K562 (cell line): ENCODE data around the gene CBX8. TPM values are rescaled to one million over a fixed set of nuclear protein-coding genes. Genes with fewer than 3 reads are reported as not detected.

Source experiments
- ARID4B ChIP-seq: sonication (generic); formaldehyde crosslinking; IDR thresholded peaks from 2 replicates; pipeline ENCODE4 v1.8.0; 2022; ENCODE audit warnings: mild to moderate bottlenecking, missing genetic modification reagents
- ASH1L ChIP-seq: fragments of 450-650 bp; IDR thresholded peaks from 2 replicates; pipeline ENCODE4 v1.6.1; 2018; ENCODE audit warnings: borderline replicate concordance, mild to moderate bottlenecking, low read depth; ENCODE audit not compliant: partially characterized antibody
- BHLHE40 ChIP-seq: IDR thresholded peaks from 2 replicates; pipeline ENCODE4 v1.6.1; 2011; ENCODE audit warnings: low read length, improper control_type of control experiment
- CBFB ChIP-seq: sonication (generic); formaldehyde crosslinking; IDR thresholded peaks from 2 replicates; pipeline ENCODE4 v1.4.0; 2020; ENCODE audit warnings: mild to moderate bottlenecking, missing genetic modification reagents
- JUND ChIP-seq, 2 experiments: IDR thresholded peaks; 2 replicates in 1 of 2; 3 replicates in 1 of 2; pipeline ENCODE4 v1.6.1; 2011; ENCODE audit warnings: borderline replicate concordance in 2 of 2, low read depth in 2 of 2, low read length in 2 of 2, improper control_type of control experiment in 1 of 2, missing biosample characterization in 1 of 2, missing genetic modification characterization in 1 of 2, missing genetic modification reagents in 1 of 2
- MAZ ChIP-seq, 2 experiments: fragments of 450-650 bp in 1 of 2; sonication (generic) in 1 of 2; formaldehyde crosslinking; IDR thresholded peaks in 1 of 2; conservative IDR thresholded peaks in 1 of 2; 2 replicates each; pipeline versions ENCODE4 v1.4.0 to v1.5.0; 2020; ENCODE audit warnings: mild to moderate bottlenecking in 1 of 2, missing genetic modification reagents in 1 of 2
- PRPF4 ChIP-seq: fragments of 200-400 bp; formaldehyde crosslinking; IDR thresholded peaks from one replicate; pipeline ENCODE4 v1.6.1; 2017; ENCODE audit warnings: low read length, low read depth, mild to moderate bottlenecking; ENCODE audit not compliant: insufficient read depth, poor library complexity, severe bottlenecking
- SREBF2 ChIP-seq: sonication (generic); formaldehyde crosslinking; IDR thresholded peaks from 2 replicates; pipeline ENCODE4 v1.4.0; 2020; ENCODE audit warnings: mild to moderate bottlenecking, missing genetic modification reagents
- TAF1 ChIP-seq: IDR thresholded peaks from 2 replicates; pipeline ENCODE4 v1.6.1; 2011; ENCODE audit warnings: mild to moderate bottlenecking, low read length, moderate library complexity; ENCODE audit not compliant: insufficient read depth, control insufficient read depth, severe bottlenecking; ENCODE audit errors: extremely low read depth
- TCF3 ChIP-seq: sonication (generic); formaldehyde crosslinking; IDR thresholded peaks from 2 replicates; pipeline ENCODE4 v1.4.0; 2020; ENCODE audit warnings: mild to moderate bottlenecking, missing genetic modification reagents
- TRIM24 ChIP-seq, 2 experiments: fragments of 450-650 bp; IDR thresholded peaks; 2 replicates each; pipeline ENCODE4 v1.6.1; 2016
- ZBTB17 ChIP-seq: fragments of 450-650 bp; formaldehyde crosslinking; IDR thresholded peaks from 2 replicates; pipeline ENCODE4 v1.4.0; 2020; ENCODE audit warnings: mild to moderate bottlenecking
- ZNF398 ChIP-seq: fragments of 250-450 bp; sonication (Bioruptor Pico); IDR thresholded peaks from 2 replicates; pipeline ENCODE4 v1.8.0; 2021; ENCODE audit warnings: moderate library complexity, mild to moderate bottlenecking, inconsistent platforms
- ZNF57 ChIP-seq: fragments of 450-650 bp; formaldehyde crosslinking; IDR thresholded peaks from 2 replicates; pipeline ENCODE4 v1.4.0; 2020; ENCODE audit warnings: mild to moderate bottlenecking, moderate library complexity
- polyA plus RNA-seq, 8 experiments: library from polyadenylated mRNA; depleted of rRNA in 4 of 8; stranded (reverse) in 5 of 8; unstranded in 3 of 8; fragments of >200 nt; fragmentation: Nextera tagmentation in 2 of 8; fragmentation: Illumina TruSeq in 1 of 8; extraction: Ambion mirVana in 2 of 8; extraction: Trizol in 1 of 8; gene quantifications; 2 replicates each; pipeline versions ENCODE4 v1.2.1 to v1.2.3, GENCODE V29; 2011 to 2014; ENCODE audit warnings: inconsistent platforms in 1 of 8, missing spikeins in 1 of 8
- total RNA-seq, 7 experiments: library from RNA; depleted of rRNA in 6 of 7; stranded (reverse); fragments of >200 nt in 6 of 7; fragmentation: Illumina TruSeq in 2 of 7; extraction: Trizol in 2 of 7; gene quantifications; 2 replicates each; pipeline versions ENCODE4 v1.2.1 to v1.2.3, GENCODE V29; 2011 to 2021; ENCODE audit warnings: low replicate concordance in 1 of 7
- TF ChIP-seq, protein P1 (sequence below): fragments of 450-650 bp; IDR thresholded peaks from 2 replicates; pipeline ENCODE4 v1.6.1; 2017; ENCODE audit warnings: antibody characterized with exemption, mild to moderate bottlenecking

CBX8 gene
- total and polyA plus RNA-seq, 9 of the 15 experiments (the other 6 are each of a cell fraction or from before 2014, with no cell fraction given) = 0.08 to 11.9 (median 2.6) TPM

GRCh38 chr17:79802736-79803420 is 6.0 kb upstream of the CBX8 start (continued):
- TF ChIP-seq, protein P1, sequence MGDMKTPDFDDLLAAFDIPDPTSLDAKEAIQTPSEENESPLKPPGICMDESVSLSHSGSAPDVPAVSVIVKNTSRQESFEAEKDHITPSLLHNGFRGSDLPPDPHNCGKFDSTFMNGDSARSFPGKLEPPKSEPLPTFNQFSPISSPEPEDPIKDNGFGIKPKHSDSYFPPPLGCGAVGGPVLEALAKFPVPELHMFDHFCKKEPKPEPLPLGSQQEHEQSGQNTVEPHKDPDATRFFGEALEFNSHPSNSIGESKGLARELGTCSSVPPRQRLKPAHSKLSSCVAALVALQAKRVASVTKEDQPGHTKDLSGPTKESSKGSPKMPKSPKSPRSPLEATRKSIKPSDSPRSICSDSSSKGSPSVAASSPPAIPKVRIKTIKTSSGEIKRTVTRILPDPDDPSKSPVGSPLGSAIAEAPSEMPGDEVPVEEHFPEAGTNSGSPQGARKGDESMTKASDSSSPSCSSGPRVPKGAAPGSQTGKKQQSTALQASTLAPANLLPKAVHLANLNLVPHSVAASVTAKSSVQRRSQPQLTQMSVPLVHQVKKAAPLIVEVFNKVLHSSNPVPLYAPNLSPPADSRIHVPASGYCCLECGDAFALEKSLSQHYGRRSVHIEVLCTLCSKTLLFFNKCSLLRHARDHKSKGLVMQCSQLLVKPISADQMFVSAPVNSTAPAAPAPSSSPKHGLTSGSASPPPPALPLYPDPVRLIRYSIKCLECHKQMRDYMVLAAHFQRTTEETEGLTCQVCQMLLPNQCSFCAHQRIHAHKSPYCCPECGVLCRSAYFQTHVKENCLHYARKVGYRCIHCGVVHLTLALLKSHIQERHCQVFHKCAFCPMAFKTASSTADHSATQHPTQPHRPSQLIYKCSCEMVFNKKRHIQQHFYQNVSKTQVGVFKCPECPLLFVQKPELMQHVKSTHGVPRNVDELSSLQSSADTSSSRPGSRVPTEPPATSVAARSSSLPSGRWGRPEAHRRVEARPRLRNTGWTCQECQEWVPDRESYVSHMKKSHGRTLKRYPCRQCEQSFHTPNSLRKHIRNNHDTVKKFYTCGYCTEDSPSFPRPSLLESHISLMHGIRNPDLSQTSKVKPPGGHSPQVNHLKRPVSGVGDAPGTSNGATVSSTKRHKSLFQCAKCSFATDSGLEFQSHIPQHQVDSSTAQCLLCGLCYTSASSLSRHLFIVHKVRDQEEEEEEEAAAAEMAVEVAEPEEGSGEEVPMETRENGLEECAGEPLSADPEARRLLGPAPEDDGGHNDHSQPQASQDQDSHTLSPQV = peak; percentile 98
- TF ChIP-seq JUND (IDR thresholded peaks at IDR 0.05; ENCODE audit: borderline replicate concordance, low read depth, low read length) = no peak
- peak; percentile 28; the same call in 1 of the 3 replicates for TF ChIP-seq JUND (tag; IDR thresholded peaks at IDR 0.05; ENCODE audit: borderline replicate concordance, low read depth, low read length)
- TF ChIP-seq ZBTB17 (CRISPR knock-in tag) = peak; percentile 19; the same call in 1 of the 2 replicates
- TF ChIP-seq TRIM24 (IDR thresholded peaks at IDR 0.05) = peak; percentile 8 to 31; a peak in 1 of 4 replicates
- peak; percentile 82 for TF ChIP-seq BHLHE40
- 0 out of 2 replicates have a peak, but pooled peaks have one; percentile 5 for TF ChIP-seq SREBF2
- TF ChIP-seq ZNF398 (CRISPR knock-in tag) = no peak
- TF ChIP-seq PRPF4 = no peak
- TF ChIP-seq ZNF57 = 0 out of 2 replicates have a peak, but pooled peaks have one; percentile 15
- TF ChIP-seq ASH1L = peak; percentile 57
- TF ChIP-seq TAF1 = peak; percentile 45
- peak; percentile 82 for TF ChIP-seq TCF3 (CRISPR knock-in tag)
- TF ChIP-seq ARID4B (CRISPR knock-in tag) = peak; percentile 76
- TF ChIP-seq MAZ (CRISPR knock-in tag; conservative IDR thresholded peaks at IDR 0.05 in 1 of 2, IDR thresholded peaks at IDR 0.05 in 1 of 2) = peak; percentile 93 to 95
- TF ChIP-seq CBFB (CRISPR knock-in tag) = peak; percentile 49; the same call in 1 of the 2 replicates
